C4-2B (cell line): Measurements from ENCODE around the gene OXT.
"Not testable (repeated sequence)": the region's sequence is repeated elsewhere in the genome, so short reads cannot be mapped to it uniquely, and the experiment has no call there.

Source experiments
- H3K27ac ChIP-seq: fragments of 450-650 bp; 2 replicates; pipeline ENCODE4 v1.5.1; 2017
- CTCF ChIP-seq: fragments of 450-650 bp; conservative IDR thresholded peaks from 2 replicates; pipeline ENCODE4 v1.5.1; 2017; ENCODE audit warnings: mild to moderate bottlenecking
- ZFX ChIP-seq: fragments of 450-650 bp; IDR thresholded peaks from 2 replicates; pipeline ENCODE4 v1.6.1; 2017

Gene OXT

GRCh38 chr20:3067139-3068014 is 4.0 kb upstream of the OXT start:
- H3K27ac ChIP-seq = no peak overlapping the region
- TF ChIP-seq ZFX (no peak), CTCF (no peak)

GRCh38 chr20:3068075-3068474 is 3.3 kb upstream of the OXT start:
- TF ChIP-seq ZFX (no peak), CTCF (no peak)
- H3K27ac ChIP-seq = no peak overlapping the region

- TF ChIP-seq CTCF (no peak; the same call in 1 of the 2 replicates), ZFX (no peak)
Observed at GRCh38 chr20:3068986-3069900, 2.2 kb upstream of the OXT start.

GRCh38 chr20:3070725-3071124 is 695 bp upstream of the OXT start:
- no peak overlapping the region for H3K27ac ChIP-seq
- TF ChIP-seq CTCF (no peak), ZFX (no peak)

More at GRCh38 chr20:3068986-3069900, 2.2 kb upstream of the OXT start:
- no peak overlapping the region for H3K27ac ChIP-seq

GRCh38 chr20:3071266-3071609 is 182 bp upstream of the OXT start:
- TF ChIP-seq CTCF (no peak), ZFX (no peak)

GRCh38 chr20:3072530-3073250 is 1.3 kb downstream of the OXT start:
- no peak for TF ChIP-seq ZFX
- no peak for TF ChIP-seq CTCF
- H3K27ac ChIP-seq = no peak overlapping the region

More at GRCh38 chr20:3071266-3071609, 182 bp upstream of the OXT start:
- no peak overlapping the region for H3K27ac ChIP-seq

GRCh38 chr20:3073251-3073643 is 1.8 kb downstream of the OXT start:
- not testable (repeated sequence) for H3K27ac ChIP-seq
